SH-SY5Y (cell line): Measurements from ENCODE around the gene CACNA1H.

Experiments
- GATA2 ChIP-seq: IDR thresholded peaks from 2 replicates; pipeline ENCODE4 v1.6.1; 2011; ENCODE audit warnings: mild to moderate bottlenecking, low read depth, low read length
- GATA3 ChIP-seq: IDR thresholded peaks from 2 replicates; pipeline ENCODE4 v1.6.1; 2011; ENCODE audit warnings: low read depth, mild to moderate bottlenecking, low read length, moderate library complexity

Gene CACNA1H

GRCh38 chr16:1154887-1155331 is 2.0 kb downstream of the CACNA1H start:
- TF ChIP-seq GATA3 (no peak), GATA2 (no peak)

DNA sequence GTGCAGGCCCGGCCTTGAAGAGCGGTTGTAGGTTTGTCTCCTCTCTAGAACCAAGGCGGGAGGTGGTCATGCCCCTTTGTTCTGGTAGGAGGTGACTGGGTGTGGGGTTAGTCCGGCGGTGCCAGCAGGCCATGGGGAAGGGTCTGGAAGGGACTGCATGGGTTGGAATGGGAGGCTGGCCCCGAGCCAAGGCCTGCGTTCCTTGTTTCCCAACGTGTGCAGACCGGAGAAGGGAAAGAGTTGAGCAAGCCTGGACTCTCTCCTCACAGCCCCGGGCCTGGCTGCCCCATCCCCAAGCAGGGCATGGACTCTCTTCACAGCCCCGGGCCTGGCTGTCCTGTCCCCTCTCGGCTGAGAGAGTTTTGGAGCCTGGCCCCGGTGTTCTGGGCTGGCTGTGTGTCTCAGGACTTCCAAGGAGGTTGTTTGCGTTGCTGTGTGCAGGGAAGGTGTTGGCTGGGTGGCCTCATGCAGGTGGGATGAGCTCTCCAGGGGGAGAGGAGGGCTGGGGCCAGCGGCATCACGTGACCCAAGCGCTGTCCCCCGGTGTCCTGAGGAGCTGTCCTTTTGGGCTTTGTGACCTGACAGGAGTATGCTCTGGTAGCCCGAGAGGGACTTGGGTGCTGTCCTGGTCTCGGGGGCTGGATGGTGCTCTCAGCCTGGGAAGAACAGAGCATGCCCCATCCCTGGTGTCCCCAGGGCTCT is 2.6 kb downstream of the CACNA1H start:
- TF ChIP-seq GATA2 (no peak), GATA3 (no peak)

- no peak for TF ChIP-seq GATA2
- TF ChIP-seq GATA3 = no peak
Measured at GRCh38 chr16:1156055-1156982, 3.4 kb downstream of the CACNA1H start.

DNA sequence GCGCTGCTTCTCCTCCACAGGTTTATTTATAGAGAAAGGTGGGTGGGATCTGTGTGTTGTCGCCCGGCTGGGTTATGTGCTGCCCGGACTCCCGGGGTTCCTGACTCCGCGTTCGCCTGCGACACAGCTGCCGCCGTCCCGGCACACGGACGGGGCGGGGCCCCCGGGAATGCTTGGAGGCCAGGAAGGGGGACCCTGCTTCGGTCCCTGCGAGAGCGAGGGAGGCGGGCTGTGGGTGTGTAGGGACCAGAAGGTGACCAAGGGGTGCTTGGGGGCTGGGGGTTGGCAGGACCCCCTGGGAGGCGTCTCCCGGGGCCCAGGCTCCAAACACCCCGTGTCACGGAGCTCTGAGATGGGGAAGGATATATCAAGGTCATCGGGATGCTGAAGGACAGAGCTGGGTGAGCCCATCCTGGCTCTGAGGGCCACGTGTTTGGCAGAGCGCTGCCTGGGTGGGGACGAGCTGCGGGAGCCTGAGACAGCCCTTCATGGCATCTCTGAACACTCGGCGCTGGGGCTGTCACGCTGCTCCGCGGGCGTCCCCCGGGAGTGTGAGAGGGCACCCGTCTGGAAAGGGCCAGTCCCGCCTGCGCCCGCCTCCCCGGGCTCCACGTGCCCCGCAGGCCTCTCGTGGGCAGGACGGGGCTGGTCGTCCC is 4.2 kb downstream of the CACNA1H start:
- no peak for TF ChIP-seq GATA2
- TF ChIP-seq GATA3 = no peak

- TF ChIP-seq GATA3 (no peak), GATA2 (no peak)
Measured at GRCh38 chr16:1157639-1158455, 4.9 kb downstream of the CACNA1H start.

DNA sequence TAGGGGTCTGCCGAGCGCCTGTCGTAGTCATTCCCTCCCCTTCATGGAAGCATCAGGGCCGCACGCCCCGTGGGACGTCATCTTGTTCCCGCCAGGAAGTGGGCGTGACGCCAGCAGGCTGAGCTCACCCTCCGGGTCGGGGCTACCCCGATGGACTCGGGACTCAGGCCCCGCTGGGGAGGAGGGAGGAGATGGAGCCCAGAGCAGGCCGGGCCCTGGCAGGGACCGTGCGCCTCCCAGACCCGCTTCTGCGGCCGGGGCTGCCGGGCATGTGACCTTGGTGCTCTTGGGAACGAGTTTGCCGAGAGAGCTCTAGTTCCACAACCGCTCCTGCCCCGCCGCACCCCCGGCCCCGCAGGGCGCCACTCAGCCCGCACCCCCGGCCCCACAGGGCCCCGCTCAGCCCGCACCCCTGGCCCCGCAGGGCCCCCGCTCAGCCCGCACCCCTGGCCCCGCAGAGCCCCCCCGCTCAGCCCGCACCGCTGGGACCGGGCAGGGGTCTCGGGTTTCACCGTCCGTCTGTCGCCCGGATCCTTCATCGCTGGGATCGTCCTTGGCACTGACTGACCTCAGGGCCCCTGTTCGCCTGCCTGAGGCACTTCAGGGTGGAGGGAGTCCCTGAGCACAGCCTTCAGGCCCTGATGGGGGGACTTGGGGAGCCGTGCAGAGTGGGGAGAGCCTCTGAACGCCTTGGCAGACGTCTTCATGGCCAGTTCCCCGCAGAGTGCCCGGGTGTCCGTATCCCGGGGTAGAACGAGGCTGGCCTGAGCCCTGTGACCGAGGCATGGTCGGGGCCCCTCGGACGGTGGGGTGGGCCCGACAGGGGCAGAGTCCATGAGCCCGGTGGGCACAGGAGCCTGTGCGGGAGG is 5.8 kb downstream of the CACNA1H start:
- TF ChIP-seq GATA2 = no peak
- no peak for TF ChIP-seq GATA3

- TF ChIP-seq GATA2 (no peak), GATA3 (no peak)
Measured at GRCh38 chr16:1159325-1159972, 6.5 kb downstream of the CACNA1H start.

DNA sequence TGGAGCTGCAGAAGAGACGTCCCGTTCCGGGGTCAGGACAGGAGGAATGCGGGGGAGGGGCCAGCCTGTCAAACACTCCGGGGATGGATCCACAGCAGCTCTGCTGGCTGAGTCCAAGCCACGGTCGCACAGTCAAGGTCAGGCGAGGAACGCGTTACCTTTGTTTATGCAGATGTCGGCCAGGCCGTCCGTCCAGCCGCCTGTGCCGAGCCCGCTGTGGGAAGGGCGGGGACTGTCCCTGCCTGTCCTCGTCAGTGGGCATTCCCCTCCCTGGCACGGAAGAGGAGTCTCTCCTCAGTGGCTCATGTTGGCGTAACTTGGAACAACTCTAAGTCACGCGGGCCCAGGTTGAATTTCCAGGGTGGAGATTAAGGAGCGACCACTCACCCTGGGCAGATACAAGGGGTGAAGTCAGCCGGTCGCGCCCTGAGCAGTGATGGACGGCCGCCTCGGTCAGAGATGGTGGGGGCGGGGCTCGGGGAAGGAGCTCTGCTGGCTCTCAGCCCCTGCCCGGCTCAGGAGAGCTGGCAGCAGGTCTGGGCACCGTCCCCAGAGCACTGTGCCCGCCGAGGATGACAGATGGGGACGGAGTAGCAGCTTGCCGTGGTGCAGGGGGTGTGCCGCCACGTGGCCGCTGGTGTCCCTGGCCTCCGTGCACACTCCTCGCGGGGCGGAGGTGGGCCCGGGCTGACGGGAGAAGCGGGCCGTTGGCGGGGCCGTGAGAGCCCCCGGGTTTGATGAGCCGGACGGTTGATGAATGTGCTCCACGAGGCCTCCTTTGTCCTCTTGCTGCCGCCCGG is 7.3 kb downstream of the CACNA1H start:
- TF ChIP-seq GATA2 = no peak
- TF ChIP-seq GATA3 = no peak

GRCh38 chr16:1160773-1161348 is 8.0 kb downstream of the CACNA1H start:
- TF ChIP-seq GATA3 (no peak), GATA2 (no peak)

GRCh38 chr16:1162701-1163566 is 10.0 kb downstream of the CACNA1H start:
- TF ChIP-seq GATA2 (no peak), GATA3 (no peak)

GRCh38 chr16:1163567-1164055 is 10.7 kb downstream of the CACNA1H start:
- TF ChIP-seq GATA3 = no peak
- TF ChIP-seq GATA2 = no peak
